GM18870 (cell line): ENCODE results near the gene ANKK1.

Source experiments
- ATAC-seq: cut with Tn5 transposase; IDR thresholded peaks from one replicate; pipeline ENCODE4 v1.9.1; 2021; ENCODE audit warnings: moderate library complexity; ENCODE audit not compliant: unreplicated experiment

The ANKK1 gene

DNA sequence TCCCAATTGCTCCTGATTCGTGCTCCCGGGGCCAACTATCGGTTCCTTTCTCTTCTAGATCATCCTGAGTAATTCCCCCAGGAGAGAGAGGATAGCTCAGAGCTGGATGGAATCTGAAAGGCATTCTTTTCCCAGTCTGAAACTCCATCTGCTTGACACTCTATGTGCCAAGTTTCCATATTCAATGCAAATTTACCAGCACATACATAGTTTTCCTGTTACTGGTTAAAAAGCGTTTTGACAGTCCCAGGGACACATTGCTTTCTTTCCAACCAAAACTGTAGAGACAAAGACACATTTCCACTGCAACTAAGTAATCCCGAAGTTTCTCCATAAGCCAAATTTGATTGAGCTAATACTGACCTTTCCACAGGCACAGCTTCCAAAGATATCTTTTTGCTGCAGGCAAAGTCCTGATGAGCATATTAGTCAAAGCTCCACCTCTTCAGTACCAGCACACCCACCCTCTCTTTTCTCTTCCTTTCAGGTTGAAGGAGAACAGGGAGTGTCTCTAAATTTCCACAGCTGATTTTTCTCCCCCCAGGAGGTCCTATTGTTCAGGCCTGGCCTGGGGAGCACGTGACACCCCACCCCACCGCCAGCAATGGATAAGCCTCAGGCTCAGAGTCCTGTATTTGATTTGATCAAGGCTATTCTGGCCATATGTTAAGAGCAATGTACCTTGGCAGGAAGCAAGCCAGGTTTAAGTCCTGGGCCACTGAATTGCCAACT, 9.7 kb upstream of the ANKK1 start:
- ATAC-seq = no peak

DNA sequence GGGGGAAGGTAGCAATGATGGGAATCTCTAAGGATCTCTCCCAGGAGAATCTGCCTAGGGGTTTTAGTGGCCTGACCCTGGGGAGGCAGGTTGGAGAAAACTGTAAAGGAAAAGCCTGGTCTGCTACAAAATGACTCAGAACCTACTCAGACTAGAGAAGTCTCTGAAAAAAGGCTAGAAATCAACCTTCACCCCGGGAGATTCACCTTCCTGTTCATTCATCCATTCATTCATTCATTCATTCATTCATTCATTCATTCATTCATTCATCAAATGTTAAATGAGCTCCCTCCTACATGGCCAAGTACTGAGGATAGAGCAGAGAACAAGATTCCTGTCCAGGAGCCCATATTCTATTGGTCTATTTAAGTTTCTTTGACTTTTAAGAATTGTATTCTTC, 8.9 kb upstream of the ANKK1 start:
- no peak for ATAC-seq

DNA sequence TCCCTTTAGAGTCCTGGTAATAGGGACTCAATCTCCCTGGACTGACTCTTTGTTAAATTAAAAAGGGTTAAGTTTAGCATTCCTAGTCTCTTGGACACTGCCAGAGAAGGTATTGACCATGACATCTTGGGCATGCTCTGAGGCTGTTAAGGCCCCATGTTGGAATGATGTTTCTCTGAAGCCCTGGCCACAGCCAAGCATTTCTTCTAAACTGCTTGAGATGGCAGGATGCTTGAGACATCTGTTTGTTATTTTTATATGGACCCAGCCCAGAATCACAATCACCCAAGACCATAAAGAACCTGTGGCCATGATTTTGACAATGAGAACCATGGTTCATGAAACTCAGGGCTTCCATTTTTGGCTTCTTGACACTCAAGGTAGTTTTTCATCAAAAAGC, 5.5 kb upstream of the ANKK1 start:
- no peak for ATAC-seq

DNA sequence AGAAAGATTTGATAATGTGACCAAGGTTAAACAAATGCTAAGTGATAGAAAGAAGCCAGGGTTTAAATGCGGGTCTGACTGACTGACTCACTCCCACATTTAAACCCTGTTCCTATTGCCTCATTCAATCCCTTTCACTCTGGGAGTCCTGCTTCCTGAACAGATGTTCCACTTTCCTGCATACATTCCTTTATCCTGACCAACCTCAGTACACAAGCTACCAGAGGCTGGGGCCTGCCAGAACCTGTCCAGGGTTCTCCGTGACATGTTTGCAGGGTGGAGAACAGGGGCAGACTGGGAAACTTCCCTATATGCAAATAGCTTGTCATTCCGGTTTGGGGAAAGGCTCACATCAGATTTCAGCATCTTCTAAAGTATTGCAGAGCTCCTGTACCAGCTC, 3.0 kb upstream of the ANKK1 start:
- no peak for ATAC-seq

DNA sequence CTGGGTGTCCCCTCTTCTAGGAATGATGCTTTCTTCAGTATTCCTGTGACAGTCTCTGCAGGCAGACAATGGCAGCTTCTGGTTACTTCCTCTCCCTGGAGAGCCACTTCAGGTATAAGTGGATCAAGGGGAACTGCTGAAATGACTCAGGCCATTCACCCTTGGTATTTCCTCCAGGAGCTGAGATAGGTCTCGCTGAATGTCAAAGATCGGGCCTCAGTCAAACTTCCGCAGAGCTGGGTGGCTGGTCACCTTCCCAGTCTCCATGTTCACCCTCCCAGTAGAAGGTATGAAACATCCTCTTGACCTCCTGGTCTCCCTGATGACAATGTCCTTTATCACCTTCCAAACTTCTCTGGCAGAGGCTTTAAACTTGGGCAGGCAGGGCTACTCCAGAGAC, 1.8 kb upstream of the ANKK1 start:
- no peak for ATAC-seq

DNA sequence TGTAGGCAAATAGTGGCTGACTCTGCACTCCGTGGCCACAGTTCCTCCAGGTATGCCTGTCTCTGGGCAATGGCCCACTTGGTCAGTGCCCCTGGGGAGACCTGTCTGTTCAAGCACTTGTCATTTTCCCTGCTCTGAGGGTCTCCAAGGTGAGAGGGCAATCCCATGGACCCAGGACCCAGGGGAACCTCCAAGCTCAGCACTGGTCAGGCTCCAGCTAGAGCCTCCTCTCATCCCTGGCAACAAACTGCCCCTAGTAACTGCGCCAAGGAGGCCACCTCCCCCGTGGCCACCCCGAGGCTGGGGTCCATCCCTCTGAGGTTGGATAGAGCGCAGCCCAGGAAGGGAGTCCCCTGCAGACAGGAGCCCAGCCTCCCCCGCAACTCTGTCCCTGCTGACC, 713 bp upstream of the ANKK1 start:
- no peak for ATAC-seq

DNA sequence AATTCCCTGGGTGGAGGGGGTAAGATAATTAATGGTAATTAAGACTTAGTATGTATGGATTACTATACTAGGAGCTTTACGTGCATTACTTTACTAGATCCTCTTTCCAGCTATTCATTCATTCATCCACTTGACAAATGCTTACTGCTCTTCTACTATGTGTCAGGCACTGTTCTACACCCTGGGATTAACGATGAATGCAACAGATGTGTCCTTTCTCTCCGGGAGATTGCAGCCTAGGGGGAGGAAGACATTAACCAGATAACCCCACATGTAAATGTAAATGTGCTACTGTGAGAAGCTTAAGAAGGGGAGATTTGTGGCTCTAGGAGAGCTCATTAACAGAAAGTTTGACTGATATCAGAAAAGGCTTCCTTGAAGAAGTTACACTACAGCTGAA, 1.7 kb downstream of the ANKK1 start:
- no peak for ATAC-seq

DNA sequence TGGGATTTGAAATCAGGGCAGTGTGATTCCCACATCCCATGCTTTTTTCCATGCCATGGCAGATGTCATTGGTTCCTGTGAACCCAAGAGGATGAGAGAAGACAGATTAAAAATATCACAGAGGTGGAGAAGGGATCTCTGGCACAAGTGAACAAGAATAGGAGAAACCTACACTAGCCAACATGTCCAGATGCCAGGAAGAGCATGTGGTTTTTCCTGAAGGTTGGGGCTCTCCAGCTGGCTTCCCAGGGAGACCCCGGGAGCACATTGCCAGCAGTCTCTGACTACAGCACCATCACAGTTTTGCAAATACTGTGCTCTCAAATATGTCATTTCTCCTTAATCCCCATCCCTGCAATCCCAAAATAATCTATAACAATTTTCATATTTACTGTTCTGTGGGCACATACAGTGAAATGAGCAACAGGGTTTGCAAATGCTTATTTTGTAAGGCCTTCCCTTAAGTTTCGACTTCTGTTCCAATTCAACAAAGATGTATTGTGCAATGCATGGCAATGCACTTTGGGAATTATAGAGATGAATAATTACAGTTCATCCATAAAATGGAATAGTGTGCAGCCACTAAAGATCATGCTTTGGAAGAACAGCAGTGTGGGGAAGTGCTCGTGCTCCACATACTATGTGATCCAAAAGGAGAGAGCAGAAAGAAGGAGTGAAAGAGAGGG, 4.8 kb downstream of the ANKK1 start:
- no peak for ATAC-seq

DNA sequence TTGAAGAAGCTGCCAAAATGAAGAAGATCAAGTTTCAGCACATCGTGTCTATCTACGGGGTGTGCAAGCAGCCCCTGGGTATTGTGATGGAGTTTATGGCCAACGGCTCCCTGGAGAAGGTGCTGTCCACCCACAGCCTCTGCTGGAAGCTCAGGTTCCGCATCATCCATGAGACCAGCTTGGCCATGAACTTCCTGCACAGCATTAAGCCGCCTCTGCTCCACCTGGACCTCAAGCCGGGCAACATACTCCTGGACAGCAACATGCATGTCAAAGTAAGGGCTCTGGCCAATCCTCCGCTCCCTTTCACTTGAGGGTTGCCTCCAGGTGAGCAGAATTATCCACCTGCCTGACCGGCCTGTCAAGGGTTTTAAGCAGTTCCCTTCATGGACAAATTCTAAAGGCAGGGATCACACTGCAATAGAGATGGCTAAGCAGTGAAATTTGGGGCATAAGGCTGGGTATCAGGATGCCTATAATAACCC, 6.0 kb downstream of the ANKK1 start:
- ATAC-seq = no peak

DNA sequence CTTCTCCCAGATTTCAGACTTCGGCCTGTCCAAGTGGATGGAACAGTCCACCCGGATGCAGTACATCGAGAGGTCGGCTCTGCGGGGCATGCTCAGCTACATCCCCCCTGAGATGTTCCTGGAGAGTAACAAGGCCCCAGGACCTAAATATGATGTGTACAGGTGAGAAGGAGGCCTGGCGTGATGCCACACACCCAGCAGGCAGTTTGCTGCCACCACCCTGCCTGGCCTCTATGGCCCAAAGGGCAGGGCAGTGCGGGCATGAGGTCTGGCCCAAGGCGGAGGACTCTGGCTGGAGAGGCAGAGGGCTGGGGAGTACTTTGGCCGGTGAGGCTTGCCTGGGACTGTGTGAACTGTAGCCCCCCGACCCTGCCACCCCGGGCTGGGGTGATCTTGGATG, 7.3 kb downstream of the ANKK1 start:
- no peak for ATAC-seq

DNA sequence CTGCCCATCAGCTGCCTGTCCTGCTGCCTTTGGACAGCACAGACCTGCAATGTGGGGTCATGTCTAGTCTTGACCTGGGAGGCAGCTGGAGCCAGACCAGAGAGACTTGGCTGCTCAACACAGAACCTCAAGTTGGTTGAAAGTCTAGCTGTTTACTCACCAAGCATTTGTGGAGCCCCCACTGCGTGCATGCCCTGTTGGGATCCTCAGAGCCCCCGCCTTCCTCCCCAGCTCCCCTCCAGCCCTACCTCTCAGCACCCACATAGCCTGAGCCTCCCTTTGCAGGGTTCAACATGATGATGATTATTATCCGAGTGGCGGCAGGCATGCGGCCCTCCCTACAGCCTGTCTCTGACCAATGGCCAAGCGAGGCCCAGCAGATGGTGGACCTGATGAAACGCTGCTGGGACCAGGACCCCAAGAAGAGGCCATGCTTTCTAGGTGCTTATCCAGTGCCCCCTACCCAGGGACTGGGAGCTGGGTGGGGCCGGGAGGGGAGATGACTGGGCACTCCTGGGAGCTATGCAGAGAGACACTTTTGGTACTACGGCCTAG, 8.3 kb downstream of the ANKK1 start:
- no peak for ATAC-seq

DNA sequence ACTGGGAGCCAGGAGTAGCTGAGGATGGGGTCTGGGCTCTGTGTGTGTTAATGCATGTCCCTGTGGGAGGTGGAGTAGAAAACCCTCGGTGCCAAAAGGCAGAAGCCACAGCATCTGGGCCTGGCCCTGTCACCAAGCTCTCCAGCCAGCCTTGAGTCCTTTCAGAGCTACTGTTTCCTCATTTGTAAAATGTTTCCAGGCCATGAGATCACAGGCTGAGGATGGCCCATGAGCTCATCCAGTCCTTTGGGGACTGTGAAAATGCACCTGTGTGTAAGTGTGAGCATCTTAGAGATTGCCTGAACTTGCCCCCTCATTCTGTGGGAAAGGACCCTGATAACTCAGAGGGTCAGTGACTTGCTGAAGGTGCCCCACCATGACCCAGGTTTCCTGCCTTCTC, 9.1 kb downstream of the ANKK1 start:
- no peak for ATAC-seq

DNA sequence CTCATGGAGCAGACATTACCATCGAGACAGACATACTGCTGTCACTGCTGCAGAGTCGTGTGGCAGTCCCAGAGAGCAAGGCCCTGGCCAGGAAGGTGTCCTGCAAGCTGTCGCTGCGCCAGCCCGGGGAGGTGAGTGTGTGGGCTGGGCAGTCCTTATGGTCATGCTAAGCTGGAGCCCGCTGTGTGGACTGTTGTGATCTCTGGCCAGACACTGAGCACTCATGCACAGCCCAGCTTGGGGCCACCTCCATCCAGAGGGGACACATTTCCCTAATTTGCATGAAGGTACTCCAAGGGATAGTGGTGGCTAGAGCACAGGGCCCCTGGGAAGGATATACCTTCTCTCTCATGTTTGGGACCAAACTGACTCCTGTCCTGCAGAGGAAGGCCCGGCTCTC, 9.6 kb downstream of the ANKK1 start:
- no peak for ATAC-seq

DNA sequence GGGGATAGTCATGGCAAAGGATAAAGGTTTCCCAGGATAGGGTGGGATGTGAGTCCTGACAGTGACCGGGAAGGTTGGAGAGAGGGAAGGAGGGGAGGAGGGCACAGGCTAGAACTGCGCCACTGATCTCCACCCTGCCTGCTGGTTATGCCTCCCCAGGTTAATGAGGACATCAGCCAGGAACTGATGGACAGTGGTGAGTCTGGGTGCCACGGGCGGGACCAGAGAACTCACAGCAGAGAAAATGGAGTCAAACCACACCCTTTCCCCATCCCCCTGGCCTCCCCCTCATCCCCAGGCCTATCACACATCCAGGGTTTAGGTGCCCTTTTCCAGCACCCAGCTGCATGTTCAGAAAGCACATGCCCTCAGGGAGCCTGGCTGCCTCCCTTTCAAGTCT, 10.2 kb downstream of the ANKK1 start:
- no peak for ATAC-seq

DNA sequence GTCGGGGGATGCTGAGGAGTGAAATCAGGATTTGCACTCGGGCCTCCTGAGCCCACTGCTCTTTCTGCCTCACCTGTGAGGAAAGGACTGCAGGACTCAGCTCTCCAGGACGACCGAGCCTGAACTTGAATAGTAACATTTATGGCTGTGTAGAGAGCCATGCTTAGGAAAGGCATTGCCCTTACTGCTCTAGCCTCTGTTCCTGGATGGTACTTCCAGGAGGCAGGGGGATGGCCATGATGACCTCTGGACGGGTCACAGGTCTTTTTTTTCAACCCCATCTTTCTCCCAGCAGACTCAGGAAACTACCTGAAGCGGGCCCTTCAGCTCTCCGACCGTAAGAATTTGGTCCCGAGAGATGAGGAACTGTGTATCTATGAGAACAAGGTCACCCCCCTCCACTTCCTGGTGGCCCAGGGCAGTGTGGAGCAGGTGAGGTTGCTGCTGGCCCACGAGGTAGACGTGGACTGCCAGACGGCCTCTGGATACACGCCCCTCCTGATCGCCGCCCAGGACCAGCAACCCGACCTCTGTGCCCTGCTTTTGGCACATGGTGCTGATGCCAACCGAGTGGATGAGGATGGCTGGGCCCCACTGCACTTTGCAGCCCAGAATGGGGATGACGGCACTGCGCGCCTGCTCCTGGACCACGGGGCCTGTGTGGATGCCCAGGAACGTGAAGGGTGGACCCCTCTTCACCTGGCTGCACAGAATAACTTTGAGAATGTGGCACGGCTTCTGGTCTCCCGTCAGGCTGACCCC, 11.3 kb downstream of the ANKK1 start:
- no peak for ATAC-seq

DNA sequence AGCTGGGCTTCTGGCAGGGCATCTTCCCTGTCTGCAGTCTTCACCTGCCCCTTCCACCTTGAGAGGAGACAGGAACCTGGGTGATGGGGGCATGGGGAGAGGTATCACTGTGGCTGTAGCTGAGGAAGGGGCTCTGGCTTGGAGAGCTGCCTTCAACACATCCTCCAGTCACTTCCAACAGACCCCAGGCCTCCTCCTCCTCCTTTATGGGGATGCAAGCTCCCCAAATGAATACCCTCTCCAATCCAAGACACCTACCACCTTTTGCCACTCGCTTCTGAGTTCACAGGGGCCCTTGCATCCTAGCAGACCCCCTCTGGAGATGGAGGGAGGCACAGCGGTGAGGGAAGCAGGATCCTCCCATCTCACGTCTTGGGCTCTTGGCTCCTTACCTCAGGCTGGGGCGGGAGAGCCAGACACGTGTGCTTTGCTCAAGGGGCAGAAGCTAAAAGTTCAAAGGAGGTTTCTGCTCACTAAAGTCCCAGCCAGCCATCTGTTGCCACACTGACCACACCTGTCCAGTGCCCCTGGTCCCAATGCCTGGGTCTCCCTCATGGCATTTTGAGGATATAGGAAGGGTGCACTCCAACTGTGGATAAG, 13.2 kb downstream of the ANKK1 start:
- ATAC-seq = no peak

DNA sequence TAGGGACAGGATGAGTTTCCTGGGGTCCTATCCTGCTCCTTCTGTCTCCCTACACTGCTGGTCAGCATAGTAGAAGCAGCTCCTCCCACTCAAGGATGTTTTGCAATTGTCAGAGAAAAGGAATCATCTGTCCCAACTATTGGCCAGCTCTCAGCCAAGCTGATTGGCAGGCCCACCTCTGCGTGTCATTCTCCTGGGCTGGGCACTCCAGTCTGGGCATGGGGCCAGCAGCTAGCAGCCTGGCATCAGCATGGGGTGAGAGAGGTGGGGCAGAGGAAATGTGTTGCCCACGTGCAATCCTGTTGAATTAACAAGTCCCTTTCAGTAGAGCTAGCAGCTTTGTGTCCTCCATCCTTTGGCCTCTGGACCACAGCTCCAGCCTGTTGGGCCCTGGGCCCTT, 14.1 kb downstream of the ANKK1 start:
- ATAC-seq = no peak

DNA sequence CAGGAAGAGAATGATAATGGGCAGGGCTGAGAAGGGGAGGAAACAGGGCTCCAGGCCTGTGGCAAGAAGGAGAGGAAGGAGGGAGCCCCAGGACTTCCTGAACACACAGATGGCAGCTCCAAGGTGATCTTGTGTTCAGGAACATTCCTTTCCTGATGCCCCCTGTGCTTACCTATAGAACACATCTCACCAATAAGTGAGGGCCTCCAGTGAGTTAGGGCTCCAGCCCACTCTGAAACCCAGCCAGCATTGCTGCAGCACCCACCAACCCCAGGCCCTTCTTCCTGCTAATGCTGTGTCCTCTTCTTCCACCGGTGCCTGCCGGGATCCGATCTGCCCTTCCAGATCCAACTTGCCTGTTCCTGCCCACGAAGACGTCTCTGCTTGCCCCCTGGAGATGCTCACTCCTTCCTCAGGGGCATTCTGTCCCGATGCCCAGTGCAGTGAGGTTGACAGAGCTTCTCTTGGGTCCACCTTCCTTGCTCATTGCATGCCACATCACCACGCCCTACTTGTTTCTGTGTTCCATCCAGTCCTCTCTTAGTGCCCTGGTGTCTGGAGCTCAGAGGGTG, 17.4 kb downstream of the ANKK1 start:
- no peak for ATAC-seq

DNA sequence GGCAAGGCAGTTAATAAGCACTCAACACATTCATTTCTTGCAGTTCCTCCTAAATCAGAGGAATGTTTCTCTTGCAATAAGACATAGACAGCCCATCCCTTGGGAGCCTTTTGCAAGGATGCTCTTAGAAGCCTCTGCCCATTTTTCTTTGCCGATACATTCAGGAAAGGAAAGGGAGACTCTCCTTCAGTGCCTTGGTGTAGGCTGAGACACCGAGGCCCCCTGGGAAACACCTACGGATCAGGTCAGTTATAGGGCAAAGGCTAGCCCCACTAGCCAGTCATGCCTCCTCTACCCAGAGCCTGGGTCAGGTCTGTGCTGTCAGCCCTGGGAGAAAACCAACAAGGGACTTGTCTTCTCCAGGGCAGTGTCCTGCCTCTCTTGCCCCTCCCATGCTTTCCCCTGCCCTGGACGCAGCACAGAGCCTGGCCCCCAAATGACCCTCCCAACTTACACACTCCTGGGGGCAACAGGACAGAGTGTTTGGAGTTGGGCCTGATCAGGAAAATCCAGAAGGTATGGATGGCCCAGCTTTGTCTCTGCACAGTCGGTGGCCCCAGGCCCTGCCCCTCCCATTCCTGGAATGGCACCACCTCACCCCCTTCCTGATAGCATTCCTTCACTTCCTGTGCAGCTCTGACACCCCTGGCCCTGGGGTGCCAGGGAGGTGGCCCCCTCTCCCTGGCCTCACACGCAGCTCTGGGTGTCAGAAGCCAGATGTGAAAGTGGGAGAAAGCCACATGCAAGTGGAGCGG, 18.3 kb downstream of the ANKK1 start:
- ATAC-seq = no peak

DNA sequence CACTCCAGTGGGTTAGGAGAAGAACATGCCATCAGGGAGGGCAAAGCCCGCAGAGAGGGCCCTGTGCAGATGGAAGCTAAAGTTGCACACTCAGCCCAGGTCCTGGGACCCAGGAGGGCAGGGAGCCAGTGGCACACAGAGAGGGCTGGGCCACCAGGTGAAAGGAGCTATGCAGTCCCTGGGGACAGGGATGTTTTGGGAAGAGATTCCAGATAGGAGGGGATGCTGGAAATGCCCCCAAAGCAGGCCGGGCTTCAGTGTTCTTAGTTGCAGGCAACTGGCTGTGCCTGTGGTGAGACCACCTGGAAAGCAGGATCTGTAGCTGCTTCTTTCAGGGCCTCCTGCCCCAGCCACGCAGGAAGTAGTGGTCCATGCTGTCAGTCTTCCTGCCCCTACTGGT, 19.6 kb downstream of the ANKK1 start:
- no peak for ATAC-seq
